ENCODE measurements around the gene THBS1.

The THBS1 gene

DNA sequence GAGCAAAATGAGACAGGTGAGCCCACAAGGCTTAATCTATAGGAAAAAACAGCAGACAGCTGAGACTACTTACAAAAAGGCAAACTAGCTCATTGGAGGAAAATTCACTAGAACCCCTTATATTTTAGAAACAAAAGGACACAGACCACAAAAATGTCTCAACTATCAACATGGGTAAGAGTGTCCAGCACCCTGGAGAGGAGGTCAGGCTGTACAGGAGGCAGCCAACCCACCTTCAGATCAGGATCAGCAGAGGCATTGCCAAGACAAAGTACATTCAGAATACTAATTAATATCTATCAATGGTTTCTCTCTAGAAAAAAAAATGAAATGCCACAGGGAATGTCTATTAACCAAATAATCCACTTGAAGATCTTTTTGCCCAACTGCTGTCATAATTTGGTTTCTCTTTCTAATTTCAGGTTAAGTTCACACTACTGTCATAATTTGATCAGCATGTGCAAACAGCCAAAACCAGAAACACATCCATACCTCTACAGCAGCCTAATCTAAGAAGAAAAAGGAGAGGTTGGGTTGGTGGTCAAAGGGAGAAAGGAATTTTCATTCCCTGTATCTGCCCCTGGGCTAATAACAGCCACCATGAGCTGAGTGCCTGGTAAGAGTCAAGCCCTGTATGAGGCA, 26.0 kb upstream of the THBS1 start:
- no peak for ATAC-seq (replicated peaks)
- no peaks in the 10 kb centered on the region for H3K9me3 Mint-ChIP-seq
- DNase-seq = no peak
- no peaks in the 10 kb centered on the region for H3K36me3 Mint-ChIP-seq
- H3K27me3 Mint-ChIP-seq = peaks cover 6 to 12% of the 10 kb centered on the region in 2 donors
- no peak overlapping the region for H3K4me3 Mint-ChIP-seq
- H3K27ac Mint-ChIP-seq = no peak overlapping the region
- H3K4me1 Mint-ChIP-seq = no peaks in the 10 kb centered on the region

- Mint-ChIP-seq H3K4me1 (no peaks in the 10 kb centered on the region), H3K27me3 (peaks cover 6 to 12% of the 10 kb centered on the region in 2 donors), H3K4me3 (no peak overlapping the region), H3K27ac (no peak overlapping the region), H3K9me3 (no peaks in the 10 kb centered on the region), H3K36me3 (no peaks in the 10 kb centered on the region)
- DNase-seq = no peak
- ATAC-seq (replicated peaks) = no peak
Measured at GRCh38 chr15:39555885-39556284, 25.0 kb upstream of the THBS1 start.

- Mint-ChIP-seq H3K27ac (no peak overlapping the region), H3K4me3 (no peak overlapping the region), H3K27me3 (peaks cover 2 to 8% of the 10 kb centered on the region in 2 donors), H3K9me3 (no peaks in the 10 kb centered on the region), H3K4me1 (no peaks in the 10 kb centered on the region), H3K36me3 (no peaks in the 10 kb centered on the region)
- no peak for DNase-seq
- ATAC-seq (replicated peaks) = no peak
Measured at GRCh38 chr15:39556461-39556860, 24.4 kb upstream of the THBS1 start.

DNA sequence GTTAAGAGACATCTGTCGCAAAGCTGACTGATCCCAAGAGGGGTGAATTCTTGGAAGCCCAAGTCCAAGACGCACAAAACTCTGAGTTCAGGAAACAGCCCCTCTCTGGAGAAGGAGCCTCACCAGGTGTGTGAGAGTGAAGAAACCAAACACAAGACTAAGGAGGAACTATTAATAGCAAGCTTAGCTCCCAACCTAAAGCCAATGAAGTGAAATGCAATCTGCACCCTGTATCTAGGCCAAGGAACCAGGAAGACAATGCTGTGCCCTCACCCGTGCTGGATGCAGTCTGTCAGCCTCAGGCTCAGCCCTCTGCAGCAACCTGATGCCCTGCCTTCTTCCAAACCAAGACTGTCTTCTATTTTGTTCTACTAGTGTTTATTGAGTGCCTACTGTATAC, 22.5 kb upstream of the THBS1 start:
- H3K4me1 Mint-ChIP-seq = no peaks in the 10 kb centered on the region
- no peak overlapping the region for H3K4me3 Mint-ChIP-seq
- DNase-seq (no peak), ATAC-seq (replicated peaks) (peak in 1 of 2 donors; percentile 14)
- H3K9me3 Mint-ChIP-seq = no peaks in the 10 kb centered on the region
- no peak overlapping the region for H3K27ac Mint-ChIP-seq
- H3K27me3 Mint-ChIP-seq = peaks cover 0 to 3% of the 10 kb centered on the region in 2 donors
- H3K36me3 Mint-ChIP-seq = no peaks in the 10 kb centered on the region

DNA sequence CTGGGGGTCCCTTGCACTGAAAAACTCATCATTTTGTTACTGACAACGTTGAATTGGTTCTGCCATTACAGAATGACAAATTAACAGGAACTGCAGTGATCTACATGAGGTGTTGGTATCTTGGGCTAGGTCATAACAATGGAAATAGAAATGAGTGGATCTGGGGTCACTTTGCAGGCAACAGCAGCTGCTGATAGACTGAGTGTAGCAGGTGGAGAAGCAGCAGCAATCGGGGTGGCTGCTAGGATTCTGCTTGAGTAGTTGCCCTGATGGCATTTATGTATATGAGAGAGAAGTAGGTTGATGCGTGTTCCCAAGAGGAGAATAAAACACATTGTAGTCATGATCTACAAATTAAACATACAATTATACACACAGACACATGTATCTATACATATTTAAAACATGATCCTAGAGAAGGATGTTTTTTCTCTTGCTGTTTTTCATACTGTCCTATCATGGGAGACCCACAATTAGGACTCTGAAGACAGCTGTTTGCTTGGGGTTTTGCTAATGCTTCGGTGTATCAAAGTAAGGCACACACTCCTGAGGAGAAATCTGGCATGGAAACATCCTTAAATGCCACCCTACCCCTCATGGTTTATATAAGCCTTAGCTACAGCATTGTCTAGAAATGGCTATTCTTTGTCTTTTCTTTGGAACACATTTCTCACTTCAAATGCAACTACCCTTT, 15.8 kb upstream of the THBS1 start:
- Mint-ChIP-seq H3K27me3 (peaks cover 0 to under 1% of the 10 kb centered on the region in 2 donors), H3K27ac (no peak overlapping the region), H3K9me3 (peaks cover 0 to 3% of the 10 kb centered on the region in 2 donors), H3K36me3 (no peaks in the 10 kb centered on the region), H3K4me3 (no peak overlapping the region), H3K4me1 (no peaks in the 10 kb centered on the region)
- ATAC-seq (replicated peaks) = no peak
- DNase-seq = no peak

- H3K27ac Mint-ChIP-seq = no peak overlapping the region
- H3K9me3 Mint-ChIP-seq = peaks cover 0 to 3% of the 10 kb centered on the region in 2 donors
- no peak for ATAC-seq (replicated peaks)
- H3K27me3 Mint-ChIP-seq = peaks cover 0 to 7% of the 10 kb centered on the region in 2 donors
- H3K36me3 Mint-ChIP-seq = no peaks in the 10 kb centered on the region
- no peak for DNase-seq
- H3K4me1 Mint-ChIP-seq = no peaks in the 10 kb centered on the region
- H3K4me3 Mint-ChIP-seq = no peak overlapping the region
Measured at GRCh38 chr15:39565851-39566250, 15.0 kb upstream of the THBS1 start.

- Mint-ChIP-seq H3K9me3 (peaks cover 0 to 3% of the 10 kb centered on the region in 2 donors), H3K4me3 (no peak overlapping the region), H3K27me3 (peaks cover 23 to 28% of the 10 kb centered on the region in 2 donors), H3K27ac (no peak overlapping the region), H3K36me3 (no peaks in the 10 kb centered on the region), H3K4me1 (no peaks in the 10 kb centered on the region)
- no peak for DNase-seq
- no peak for ATAC-seq (replicated peaks)
Measured at GRCh38 chr15:39573287-39573686, 7.6 kb upstream of the THBS1 start.

DNA sequence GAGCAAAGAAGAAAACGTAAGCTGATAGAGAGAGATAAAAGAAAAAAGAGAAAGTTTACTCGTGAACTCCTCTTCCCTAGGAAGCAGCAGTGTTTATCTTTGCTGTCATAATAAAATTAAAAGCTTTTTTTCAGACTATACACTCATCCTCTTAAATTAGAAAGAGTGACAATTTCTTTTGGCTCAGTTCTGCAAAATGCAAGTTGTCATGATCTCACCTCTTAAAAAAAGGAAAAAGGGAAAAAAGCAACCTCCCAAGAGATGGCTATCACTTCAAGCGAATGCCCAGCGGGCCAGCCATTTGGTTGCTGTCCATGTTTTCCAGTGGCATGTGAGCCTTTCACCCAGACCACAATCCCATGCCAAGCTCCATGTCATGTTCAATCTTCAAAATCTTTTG, 7.0 kb upstream of the THBS1 start:
- Mint-ChIP-seq H3K36me3 (no peaks in the 10 kb centered on the region), H3K4me3 (no peak overlapping the region), H3K27ac (no peak overlapping the region), H3K9me3 (peaks cover 0 to 1% of the 10 kb centered on the region in 2 donors), H3K4me1 (no peaks in the 10 kb centered on the region), H3K27me3 (peaks cover 25 to 30% of the 10 kb centered on the region in 2 donors)
- ATAC-seq (replicated peaks) (no peak), DNase-seq (no peak)

- H3K36me3 Mint-ChIP-seq = no peaks in the 10 kb centered on the region
- H3K9me3 Mint-ChIP-seq = no peaks in the 10 kb centered on the region
- no peaks in the 10 kb centered on the region for H3K4me1 Mint-ChIP-seq
- no peak for ATAC-seq (replicated peaks)
- H3K4me3 Mint-ChIP-seq = no peak overlapping the region
- peaks cover 31 to 35% of the 10 kb centered on the region in 2 donors for H3K27me3 Mint-ChIP-seq
- H3K27ac Mint-ChIP-seq = no peak overlapping the region
- no peak for DNase-seq
Measured at GRCh38 chr15:39574427-39574826, 6.5 kb upstream of the THBS1 start.

GRCh38 chr15:39575180-39575579, 5.7 kb upstream of the THBS1 start:
- ATAC-seq (replicated peaks) (no peak), DNase-seq (no peak)
- H3K4me1 Mint-ChIP-seq = peaks cover 3 to 5% of the 10 kb centered on the region in 2 donors
- no peaks in the 10 kb centered on the region for H3K9me3 Mint-ChIP-seq
- H3K36me3 Mint-ChIP-seq = no peaks in the 10 kb centered on the region
- peaks cover 39% of the 10 kb centered on the region in 2 donors for H3K27me3 Mint-ChIP-seq
- no peak overlapping the region for H3K4me3 Mint-ChIP-seq
- H3K27ac Mint-ChIP-seq = no peak overlapping the region

DNA sequence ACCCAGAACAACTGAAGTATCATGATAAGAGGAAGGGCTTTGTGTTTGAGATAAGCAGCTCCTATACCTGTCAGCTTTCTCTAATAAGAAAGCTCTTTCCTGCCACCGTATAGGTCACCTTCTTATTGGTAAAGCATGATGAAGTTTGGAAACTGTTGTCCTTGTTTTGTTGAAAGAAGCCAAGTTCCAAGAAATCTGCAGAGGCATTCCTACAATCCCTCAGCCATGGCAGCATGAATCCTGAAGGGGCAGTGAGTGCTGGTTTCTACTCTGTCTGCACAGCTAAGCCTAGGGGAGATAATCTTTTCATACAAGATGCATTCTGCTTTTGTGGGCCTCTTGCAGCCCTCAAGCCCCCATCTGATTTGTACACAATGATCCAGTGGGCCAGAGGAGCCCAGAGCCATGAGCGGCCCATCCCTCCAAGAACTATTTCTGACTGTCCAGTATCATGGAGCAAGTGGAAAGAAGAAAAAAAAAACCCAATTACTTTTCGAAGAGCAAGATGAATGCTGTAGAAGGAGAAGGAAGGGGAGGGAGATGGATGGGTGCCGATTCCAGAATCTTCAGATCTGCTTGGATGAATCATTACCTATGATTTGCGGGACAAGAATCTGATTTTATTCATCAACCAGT, 1.9 kb upstream of the THBS1 start:
- DNase-seq (no peak), ATAC-seq (replicated peaks) (no peak)
- no peaks in the 10 kb centered on the region for H3K9me3 Mint-ChIP-seq
- H3K36me3 Mint-ChIP-seq = no peaks in the 10 kb centered on the region
- no peak overlapping the region for H3K4me3 Mint-ChIP-seq
- H3K27ac Mint-ChIP-seq = no peak overlapping the region
- peaks cover 54 to 69% of the 10 kb centered on the region in 2 donors for H3K27me3 Mint-ChIP-seq
- H3K4me1 Mint-ChIP-seq = peaks cover 7 to 16% of the 10 kb centered on the region in 2 donors

GRCh38 chr15:39579487-39580116, 1.3 kb upstream of the THBS1 start:
- Mint-ChIP-seq H3K9me3 (no peaks in the 10 kb centered on the region), H3K27ac (no peak overlapping the region), H3K4me3 (peak overlapping the region in 1 of 2 donors; percentile 36), H3K36me3 (no peaks in the 10 kb centered on the region), H3K4me1 (peaks cover 7 to 16% of the 10 kb centered on the region in 2 donors), H3K27me3 (peaks cover 56 to 71% of the 10 kb centered on the region in 2 donors)
- DNase-seq = no peak
- ATAC-seq (replicated peaks) = no peak

- no peak overlapping the region for H3K27ac Mint-ChIP-seq
- no peaks in the 10 kb centered on the region for H3K36me3 Mint-ChIP-seq
- H3K9me3 Mint-ChIP-seq = no peaks in the 10 kb centered on the region
- H3K27me3 Mint-ChIP-seq = peaks cover 54 to 69% of the 10 kb centered on the region in 2 donors
- peak overlapping the region; percentile 44 to 78 for H3K4me3 Mint-ChIP-seq
- peak; percentile 85 to 86 for ATAC-seq (replicated peaks)
- H3K4me1 Mint-ChIP-seq = peaks cover 7 to 16% of the 10 kb centered on the region in 2 donors
- DNase-seq = peak; percentile 67
Measured at GRCh38 chr15:39580117-39580484, 778 bp upstream of the THBS1 start.

- H3K27me3 Mint-ChIP-seq = peaks cover 55 to 59% of the 10 kb centered on the region in 2 donors
- no peaks in the 10 kb centered on the region for H3K9me3 Mint-ChIP-seq
- ATAC-seq (replicated peaks) = peak in 1 of 2 donors; percentile 19
- H3K36me3 Mint-ChIP-seq = no peaks in the 10 kb centered on the region
- no peak for DNase-seq
- no peak overlapping the region for H3K27ac Mint-ChIP-seq
- H3K4me1 Mint-ChIP-seq = peaks cover 7 to 16% of the 10 kb centered on the region in 2 donors
- peak overlapping the region; percentile 11 to 78 for H3K4me3 Mint-ChIP-seq
Measured at GRCh38 chr15:39581242-39581792, 438 bp downstream of the THBS1 start.

All from stimulated activated naive B cell treated with anti-CD40 and anti-IgM and Interleukin-4, amounts not matched to agents 10 μg/mL and 1 μg/mL and 100 μg/mL, for 72 hours (primary cell).